Stimulated activated CD4-positive, alpha-beta T cell treated with anti-CD3 and anti-CD28 coated beads, Interleukin-4, amount 100 ng/mL, for 48 hours (primary cell): ENCODE data around the gene MRPL37.
"Not testable (repeated sequence)": the region's sequence is repeated elsewhere in the genome, so short reads cannot be mapped to it uniquely, and the experiment has no call there.

Experiments
- DNase-seq, 2 donors: peaks; one replicate each; pipeline ENCODE4 v3.0.0-alpha.2; 2020; ENCODE audit warnings: low read depth in 2 of 2

The MRPL37 gene

DNA sequence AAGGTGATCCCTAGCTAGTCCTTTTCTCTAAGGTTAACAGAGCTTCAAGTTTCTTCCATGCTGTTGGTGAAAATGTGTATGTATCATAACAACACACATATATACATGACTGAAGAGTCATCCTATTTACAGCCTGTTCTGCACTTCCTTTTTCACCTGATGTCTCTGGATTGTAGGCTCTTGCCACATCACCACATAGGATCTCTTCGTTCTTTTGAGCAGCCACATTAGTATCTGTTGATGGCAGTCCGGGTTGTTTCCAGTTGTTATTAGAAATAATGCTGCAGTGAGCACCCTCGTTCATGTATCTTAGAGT, 19.7 kb downstream of the MRPL37 start:
- no peak for DNase-seq

DNA sequence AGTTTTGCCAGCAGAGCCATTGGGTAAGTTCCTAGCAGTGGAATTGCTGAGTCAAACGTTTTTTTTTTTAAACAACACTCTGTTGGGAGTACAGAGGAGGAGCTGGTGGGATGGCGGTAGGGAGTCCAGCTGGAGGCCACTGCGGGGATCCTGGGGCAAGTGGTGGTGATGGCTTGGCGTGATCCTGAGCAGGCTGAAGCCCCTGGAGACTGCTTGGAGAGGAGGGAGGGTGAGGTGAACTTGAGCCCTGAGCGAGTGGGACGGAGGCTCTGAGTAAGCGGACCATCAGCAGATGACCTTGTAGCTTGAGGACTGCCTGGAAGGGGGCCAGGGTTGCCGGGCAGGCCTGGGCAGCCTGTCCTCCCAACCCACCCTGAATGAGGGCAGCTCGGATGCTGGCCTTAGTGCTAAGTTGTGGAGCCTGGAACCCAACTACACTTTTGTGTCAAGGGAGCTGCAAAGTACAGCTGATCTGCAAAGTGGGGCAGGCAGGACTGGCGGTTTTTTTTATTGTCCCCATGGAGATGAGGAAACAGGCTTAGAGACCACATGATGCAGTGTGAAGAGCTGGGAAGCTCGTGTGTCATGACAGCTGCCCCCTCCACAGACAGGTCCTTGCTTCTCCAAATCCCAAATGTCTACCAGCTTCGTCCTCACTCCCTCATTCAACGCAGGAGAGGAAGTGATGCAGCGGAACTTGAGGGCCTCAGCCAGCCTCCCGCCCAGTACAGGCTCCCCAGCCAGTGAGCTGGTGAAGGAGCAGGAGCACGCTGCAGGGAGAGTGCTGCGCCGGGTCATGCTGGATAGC, 20.2 kb downstream of the MRPL37 start:
- DNase-seq = no peak

DNA sequence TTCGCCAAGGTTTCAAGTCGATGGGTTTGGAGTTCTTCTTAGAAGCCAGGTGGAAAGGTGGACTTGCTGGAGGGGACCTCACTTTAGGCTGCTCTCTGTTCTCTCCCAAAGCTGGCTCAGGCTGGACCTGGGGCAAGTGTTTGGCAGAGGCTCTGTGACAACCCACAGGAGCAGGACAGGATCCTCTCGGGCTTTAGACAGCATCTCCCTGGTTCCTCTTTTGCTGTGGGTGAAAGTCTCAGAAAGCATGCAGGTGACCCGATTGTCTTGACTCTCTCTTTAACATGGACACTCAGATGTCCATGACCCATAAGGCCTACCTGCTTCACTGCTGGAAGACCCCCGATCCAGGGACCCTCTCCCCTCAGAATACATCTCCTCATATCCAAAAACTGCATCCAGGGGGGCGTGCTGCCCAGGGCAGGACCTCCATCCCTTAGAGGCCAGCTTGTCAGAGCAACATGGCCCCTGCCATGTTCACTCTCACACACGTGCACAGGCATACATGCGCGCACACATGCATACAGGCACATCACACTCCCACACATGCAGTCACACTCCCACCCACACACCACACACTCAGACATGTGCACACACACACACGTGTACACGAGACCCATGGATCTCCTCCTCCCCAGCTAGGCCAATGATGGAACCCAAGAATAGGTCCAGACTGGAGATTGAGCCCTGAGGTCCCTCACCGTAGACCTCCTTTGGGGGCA, 21.3 kb downstream of the MRPL37 start:
- DNase-seq = no peak

DNA sequence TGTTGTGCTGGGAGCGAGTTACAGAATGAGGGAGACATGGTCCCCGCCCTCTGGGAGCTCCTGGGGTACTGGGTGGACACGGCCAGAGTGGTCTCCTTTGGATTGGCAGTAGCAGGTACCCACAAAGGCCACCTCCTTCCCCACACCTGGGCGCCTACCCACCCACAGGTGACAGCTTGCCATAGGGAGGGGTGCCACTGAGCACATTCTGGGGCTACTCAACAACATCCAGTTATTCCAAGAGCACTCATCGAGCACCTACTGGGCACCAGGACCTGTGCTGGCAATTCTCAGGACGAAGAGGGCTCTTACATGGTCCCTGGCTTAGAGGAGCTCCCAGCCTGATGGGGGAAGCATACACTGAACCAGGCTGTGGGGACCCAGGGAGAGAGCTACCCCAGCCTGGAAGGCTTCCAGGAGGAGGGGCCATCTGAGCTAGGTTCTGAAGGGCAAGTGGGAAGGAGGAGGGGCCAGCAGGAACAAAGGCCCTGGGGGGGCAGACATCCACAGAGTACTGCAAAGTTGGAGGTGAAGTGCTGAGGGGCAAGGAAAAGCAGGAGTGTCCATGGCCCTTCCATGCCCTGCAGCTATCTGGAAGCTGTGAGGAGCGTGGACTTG, 22.0 kb downstream of the MRPL37 start:
- no peak for DNase-seq

DNA sequence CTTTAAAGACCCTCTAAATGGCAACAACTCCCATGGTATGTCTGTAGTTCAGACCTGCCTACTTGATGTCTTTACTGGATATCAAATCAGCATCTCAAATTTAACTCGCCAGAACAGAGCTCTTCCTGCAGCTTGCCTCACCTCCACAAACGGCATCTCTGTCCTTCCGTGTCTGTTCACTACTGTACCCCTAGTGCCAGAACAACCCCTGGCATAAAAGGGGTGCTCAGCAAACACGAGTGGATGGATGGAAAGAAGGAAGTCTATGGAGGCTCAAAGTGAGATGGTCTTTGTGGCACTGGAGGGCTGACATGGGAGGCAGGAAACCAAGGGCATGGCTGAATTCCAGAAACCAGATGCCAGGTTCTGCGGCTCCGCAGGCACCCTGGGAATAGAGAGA, 22.7 kb downstream of the MRPL37 start:
- no peak for DNase-seq

DNA sequence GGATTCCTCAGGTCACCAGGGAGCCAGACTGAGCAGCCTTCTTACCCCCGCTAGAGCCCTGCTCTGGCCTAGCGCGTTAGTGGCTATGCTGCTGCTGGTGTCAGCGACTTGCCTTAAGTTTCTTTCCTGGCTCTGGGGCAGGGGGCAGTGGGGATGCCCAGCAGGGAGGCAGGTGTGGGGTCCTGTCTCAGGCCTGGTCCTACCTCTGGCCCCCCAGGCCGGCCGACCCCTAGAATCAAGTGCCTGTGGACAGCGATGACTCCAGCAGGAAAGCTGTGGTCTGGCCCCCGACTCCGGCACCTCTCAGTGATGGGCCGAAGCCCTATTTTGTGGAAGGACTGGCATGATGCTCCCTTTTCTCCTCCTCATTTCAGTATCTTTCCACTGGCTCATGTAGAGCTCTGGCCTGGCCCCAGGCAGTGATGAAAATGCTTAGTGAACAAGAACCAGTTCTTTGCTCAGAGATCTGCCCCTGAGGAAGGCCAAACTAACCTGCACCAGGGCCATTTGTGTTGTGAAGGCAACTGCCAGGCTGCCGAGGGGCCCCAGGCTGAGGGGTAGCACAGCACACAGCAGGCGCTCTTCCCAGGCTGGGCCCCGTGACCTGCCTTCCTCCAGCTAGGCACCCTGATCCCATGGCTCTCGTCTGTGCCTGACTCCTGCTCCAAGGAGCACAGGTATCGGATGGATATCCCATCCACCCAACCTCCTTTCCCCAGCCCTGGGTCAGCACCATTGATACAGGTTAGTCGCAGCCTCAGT, 23.7 kb downstream of the MRPL37 start:
- DNase-seq = no peak

DNA sequence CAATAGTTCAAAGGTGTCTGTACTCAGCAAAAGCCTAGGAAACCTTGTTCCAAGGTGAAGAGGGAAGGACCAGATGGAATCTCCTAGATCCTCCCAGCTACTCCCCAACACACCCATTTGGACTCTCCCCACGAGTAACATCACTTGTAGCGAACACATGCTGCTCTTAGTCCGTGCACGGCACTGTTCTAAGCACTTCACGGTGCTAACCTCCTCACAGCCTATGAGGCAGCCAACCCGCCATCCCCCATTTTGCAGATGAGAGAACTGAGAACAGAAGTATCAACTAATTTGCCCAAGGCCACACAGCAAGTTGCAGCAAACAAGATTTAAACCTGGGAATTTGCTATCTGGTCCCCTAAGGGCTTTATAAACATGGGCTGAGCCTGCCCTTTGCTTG, 24.3 kb downstream of the MRPL37 start:
- no peak for DNase-seq

DNA sequence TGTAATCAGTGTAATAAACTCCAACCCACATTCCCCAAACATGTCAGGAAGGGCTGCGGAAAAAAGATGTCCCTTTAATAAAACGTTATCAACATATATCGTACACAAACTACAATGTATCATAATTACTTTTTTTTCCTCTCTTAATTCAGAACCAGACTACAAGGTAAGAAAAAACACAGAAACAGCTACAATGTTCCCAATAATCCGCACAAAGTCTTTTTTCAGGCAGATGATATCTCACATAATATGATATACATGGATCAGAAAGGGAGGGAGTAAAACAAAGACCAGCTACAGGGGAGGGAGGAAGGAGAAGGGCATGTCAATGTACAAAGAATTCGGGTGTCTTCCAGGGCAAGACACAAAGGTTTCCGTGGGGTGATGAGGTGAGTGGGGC, 25.4 kb downstream of the MRPL37 start:
- DNase-seq = no peak

DNA sequence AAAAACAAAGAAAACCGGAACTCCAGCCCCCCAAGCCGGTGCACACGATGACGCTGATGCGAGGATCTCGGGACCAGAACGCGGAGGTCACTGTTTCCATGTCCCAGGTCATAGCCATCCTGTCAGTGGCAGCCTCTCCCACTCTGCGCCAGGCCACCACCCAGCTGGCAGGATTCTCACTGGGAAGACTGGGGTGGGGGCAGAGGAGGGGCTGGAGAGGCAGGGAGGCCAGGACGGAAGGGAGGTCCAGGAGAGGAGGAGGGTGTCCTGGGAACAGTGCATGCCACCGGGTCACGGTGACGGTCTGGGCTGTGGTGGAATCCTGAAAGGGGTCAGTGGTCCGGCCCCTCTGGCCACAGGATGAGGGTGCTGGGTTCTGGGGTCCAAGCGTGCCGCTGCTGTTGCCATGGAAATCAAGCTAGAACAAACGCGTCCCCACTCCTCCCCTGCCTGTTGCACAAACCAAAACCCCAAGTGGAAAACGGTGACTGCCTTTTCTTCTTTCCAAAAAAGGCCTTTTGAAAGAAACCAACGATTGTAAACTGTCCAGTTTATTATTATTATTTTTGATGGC, 26.1 kb downstream of the MRPL37 start:
- DNase-seq = no peak

DNA sequence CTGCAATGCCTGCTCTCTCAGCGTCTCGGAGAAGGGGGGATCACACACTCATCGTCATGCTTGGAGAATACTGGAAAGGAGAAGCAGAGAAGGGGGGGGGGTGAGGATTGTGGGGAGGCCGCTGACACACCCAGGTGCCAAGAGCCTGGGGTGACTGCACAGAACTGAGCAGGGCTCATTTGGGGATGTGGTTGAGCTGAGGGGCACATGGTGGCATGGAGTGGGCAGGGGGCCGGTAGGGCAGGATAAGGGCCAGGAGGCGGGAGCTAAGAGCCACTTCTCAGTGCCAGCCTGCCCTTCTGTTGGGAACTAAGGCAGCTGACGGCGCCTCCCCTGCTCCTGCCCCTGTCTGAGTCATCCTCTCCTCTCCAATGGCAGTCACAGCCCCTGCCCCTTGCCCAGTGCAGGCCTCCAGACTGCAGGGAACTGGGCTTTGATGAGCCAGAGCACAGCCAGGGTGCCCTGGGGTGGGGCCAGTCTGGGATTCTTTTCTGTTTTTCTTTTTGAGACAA, 27.2 kb downstream of the MRPL37 start:
- DNase-seq = no peak

DNA sequence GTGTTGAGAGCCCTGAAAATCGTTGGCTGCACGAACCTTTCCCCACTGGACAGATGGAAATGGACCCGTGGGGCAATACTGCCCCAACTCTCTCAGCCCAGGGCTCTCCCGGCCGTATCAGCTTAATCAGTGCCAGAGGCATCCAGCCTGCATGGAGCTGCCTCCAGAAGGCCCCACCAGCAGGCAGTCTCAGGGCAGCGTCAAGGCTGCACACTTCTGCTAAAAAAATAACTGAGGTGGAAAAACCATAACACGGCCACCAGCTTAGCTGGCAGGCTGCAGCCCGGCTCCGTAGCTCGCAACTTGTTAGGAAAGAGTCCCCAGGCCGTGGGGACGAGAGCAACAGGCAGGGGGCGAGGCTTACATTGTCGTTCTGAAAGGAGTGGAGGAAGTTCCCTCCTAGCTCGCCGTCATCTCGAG, 27.9 kb downstream of the MRPL37 start:
- no peak for DNase-seq

DNA sequence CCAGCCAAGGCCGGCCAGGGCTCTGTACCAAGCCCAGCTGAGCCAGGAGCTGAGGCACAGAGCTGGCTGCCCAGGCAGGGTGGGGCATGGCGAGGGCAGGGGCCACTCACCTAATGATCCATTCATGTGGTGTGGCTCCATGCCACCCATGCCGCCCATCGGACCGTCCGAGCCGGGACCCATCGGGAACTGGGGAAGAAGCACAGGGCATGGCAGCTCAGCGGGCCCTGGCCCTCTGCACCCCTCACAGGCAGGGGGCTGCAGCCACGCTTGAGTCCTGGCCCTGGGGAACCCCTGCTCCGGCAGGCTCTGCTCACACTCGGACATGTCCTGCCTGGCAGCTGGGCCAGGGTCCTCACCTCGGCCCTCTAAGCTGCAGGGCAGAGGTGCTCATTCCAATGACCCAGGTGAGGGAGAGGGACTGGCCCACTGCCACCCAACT, 28.7 kb downstream of the MRPL37 start:
- no peak for DNase-seq

DNA sequence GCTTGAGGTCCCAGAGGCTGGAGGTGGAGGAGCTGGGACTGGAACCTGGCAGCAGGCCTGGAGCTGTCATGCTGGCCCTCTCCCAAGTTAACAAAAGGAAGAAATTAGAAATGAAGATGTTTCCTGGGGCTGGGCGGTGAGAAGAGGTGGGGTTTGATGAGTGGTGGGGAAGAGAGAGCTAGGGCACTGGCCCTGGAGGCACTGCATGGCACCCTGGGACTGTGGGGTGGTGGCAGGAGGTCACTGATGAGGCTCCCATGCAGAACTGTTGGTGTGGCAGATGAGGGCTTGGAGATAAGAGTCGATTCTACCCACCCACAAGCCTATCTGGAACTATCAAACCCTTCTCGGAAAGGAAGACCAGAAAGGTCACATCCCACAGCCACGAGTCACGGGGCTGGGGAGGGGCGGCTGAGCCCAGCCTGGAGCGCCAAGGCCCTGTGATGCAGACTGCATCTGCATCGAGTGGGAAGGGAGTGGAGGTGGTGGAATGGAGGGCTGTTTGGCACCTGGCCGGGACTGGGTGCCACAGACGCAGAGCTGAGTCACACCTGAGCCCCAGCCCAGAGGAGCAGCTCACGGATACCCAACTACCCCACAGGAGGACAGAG, 29.4 kb downstream of the MRPL37 start:
- peak; percentile 20 to 36 for DNase-seq

DNA sequence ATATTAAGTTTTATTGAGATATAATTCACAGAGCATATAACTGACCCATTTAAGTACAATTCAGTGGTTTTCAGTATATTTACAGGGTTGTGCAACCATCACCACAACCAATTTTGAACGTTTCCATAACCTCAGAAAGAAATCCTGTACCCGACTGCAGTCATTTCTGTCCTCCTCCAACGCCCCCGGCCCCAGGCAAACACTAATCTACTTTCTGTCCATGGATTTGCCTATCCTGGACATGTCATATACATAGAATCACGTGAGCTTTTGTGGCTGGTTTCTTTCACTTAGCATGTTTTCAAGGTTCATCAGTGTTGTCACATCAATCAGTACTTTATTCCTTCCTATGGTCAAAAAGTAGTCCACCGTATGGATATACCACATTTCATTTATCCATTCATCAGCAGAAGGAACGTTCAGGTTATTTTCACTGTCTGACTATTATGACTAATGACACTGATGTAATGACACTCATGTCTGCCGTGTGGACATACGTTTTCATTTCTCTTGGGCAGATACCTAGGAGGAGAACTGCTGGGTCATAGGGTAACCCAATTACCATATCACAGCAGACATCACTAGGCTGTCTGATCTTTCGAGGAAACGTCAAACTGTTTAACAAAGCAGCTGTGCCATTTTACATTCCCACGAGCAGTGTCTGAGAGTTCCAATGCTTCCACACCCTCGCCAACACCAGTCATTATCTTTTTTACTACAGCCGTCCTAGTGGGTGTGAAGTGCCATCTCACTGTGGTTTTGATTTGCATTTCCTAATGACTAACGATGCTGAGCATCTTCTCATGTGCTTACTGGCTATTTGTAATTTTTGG, 30.8 kb downstream of the MRPL37 start:
- DNase-seq = peak; percentile 51 to 65

DNA sequence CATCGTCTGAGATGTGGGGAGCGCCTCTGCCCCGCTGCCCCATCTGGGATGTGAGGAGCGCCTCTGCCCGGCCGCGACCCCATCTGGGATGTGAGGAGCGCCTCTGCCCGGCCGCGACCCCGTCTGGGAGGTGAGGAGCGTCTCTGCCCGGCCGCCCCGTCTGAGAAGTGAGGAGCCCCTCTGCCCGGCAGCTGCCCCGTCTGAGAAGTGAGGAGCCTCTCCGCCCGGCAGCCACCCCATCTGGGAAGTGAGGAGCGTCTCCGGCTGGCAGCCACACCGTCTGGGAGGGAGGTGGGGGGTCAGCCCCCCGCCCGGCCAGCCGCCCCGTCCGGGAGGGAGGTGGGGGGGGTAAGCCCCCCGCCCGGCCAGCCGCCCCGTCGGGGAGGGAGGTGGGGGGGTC, 33.2 kb downstream of the MRPL37 start:
- not testable (repeated sequence) for DNase-seq

DNA sequence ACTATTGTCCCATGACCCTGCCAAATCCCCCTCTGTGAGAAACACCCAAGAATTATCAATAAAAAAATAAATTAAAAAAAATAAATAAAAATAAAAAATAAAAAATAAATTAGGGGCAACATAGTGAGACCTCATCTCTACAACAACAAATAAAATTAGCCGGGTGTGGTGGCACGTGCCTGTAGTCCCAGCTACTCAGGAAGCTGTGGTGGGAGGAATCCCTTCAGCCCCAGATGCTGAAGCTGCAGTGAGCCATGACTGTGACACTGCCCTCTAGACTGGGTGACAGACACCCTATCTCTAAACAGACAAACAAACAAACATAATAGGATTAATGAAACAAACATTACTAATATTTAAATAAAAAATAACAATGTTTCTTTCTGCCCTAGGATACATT, 34.3 kb downstream of the MRPL37 start:
- no peak for DNase-seq

DNA sequence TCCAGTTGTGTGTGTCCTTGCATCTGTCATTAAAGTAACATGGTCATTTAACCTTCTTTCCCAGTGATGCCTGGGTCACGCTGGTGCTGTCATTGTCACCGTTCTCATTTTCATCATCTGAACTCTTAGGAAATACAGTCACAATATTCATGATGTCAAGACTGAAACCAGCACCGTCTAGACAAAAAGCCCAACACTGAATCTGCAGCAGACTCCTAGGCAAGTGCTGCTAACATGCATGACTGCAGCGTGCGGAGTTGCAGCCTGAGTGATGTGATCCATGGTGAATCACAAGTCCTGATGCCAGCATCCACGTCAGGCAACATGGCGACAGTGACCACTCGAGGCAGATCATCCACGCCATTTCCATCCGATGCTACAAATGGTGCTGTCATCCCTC, 37.6 kb downstream of the MRPL37 start:
- DNase-seq = no peak

DNA sequence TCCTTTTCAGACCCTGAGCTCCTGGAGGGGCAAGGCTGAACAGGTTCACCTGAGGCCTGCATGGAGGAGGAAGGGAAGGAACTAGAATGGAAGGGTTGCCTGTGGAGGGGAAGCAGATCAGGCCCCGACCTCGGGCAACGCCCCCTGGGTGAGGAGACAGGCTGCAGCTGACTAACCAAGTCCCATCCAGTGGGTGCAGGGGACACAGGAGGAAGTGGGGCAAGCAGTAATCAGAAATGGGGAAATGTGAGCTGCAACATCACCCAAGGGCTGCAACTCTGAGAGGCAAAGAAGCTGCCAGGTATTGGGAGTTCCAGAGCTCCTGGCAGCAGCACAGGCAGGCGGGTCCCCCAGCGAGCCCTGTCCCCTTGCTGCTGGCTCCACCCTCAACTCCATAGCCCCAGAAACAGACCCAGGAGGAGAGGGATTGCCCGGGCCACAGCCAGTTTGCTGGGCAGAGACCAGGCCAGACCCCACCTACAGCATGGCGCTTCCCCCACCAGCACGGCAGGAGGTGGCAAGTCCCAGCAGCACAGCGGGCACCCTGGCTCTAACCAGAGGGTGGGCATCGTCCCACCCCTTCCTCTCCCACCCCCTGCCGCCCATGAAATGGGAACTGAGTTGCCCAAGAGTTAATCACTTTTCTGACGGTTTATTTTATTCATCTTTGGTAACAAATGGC, 38.5 kb downstream of the MRPL37 start:
- no peak for DNase-seq

DNA sequence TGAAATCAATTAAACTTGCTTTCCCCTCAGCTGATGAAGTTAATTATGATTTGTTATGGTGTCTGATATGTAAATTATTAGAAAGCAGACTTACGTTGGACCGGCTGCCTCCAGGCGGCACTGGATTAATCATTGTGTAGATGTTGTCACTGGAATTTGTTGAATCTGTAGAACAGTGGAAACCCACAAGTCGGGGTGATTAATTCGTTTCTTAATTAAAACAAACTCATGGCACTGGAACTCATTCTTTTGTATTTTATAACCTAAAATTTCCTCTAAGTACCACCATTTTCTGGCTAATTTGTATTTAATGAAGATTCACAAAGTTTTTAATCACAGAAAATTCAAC, 39.0 kb downstream of the MRPL37 start:
- no peak for DNase-seq

DNA sequence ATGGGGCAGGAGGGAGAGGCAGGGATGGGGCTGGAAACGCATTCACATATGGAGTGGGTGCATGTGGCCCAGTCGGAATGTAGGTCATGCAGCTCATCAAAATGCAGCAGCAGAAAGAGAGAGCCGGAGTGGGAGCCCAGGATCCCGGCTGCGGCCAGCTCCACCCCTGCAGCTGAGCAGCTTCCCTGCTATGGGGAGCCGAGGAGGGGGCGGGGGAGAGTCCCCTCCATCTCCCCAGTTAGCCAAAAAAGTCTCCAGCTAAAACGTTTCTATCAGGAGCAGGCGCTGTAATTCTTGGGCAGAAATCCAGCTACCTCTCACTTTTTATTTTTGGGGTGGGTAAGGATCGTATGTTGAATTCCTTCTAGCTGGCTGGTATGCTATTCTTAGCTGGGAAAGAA, 39.7 kb downstream of the MRPL37 start:
- no peak for DNase-seq
